Endothelial cell of umbilical vein (primary cell): ENCODE results near the gene UBE2I. TPM values are rescaled to one million over a fixed set of nuclear protein-coding genes. Genes with fewer than 3 reads are reported as not detected.

ENCODE experiments used
- Bru-seq: library from RNA; stranded (reverse); fragments of 400-500 nt; gene quantifications from one replicate; lab custom pipeline; 2021; lab: Mats Ljungman, UMichigan
- BruChase-seq, 2 experiments: library from RNA; stranded (reverse); fragments of 400-500 nt; gene quantifications; one replicate each; lab custom pipeline; 2021; lab: Mats Ljungman, UMichigan
- BruUV-seq: library from RNA; stranded (reverse); fragments of 400-500 nt; replicated peaks from 2 replicates; lab custom pipeline; 2021; lab: Mats Ljungman, UMichigan
- CTCF ChIA-PET: fragments of 300-600, 350-600 bp; sonication (Branson Sonifier 250); formaldehyde crosslinking; loops from one replicate; lab custom pipeline; 2021; ENCODE audit warnings: antibody characterized with exemption, inconsistent platforms; lab: Charles Lee
- POLR2A ChIA-PET: fragments of 300-600, 350-600 bp; sonication (Branson Sonifier 250); formaldehyde crosslinking; loops from one replicate; lab custom pipeline; 2021; ENCODE audit warnings: antibody characterized with exemption, inconsistent platforms; lab: Charles Lee
- DNase-seq: peaks from one replicate; pipeline ENCODE4 v3.0.0-alpha.2; 2011; ENCODE audit warnings: low read depth, low spot score
- FAIRE-seq: peaks from 2 replicates; lab custom pipeline; 2011; peaks lifted over from hg19 to GRCh38; lab: Jason Lieb, UNC
- H2AFZ ChIP-seq: 2 replicates; pipeline ENCODE4 v1.6.0; 2012; ENCODE audit warnings: low read depth, low read length, control low read depth, inconsistent platforms
- H3K27ac ChIP-seq: 2 replicates; pipeline ENCODE4 v1.5.1; 2011; ENCODE audit warnings: low read depth, mild to moderate bottlenecking, control low read depth, low read length, moderate library complexity; ENCODE audit not compliant: insufficient read depth
- H3K27me3 ChIP-seq, 2 experiments: 2 replicates each; pipeline versions ENCODE4 v1.6.0 to v1.6.1; 2011; ENCODE audit warnings: low read length in 2 of 2, mixed read lengths in 1 of 2; ENCODE audit not compliant: control insufficient read depth in 2 of 2, insufficient read depth in 2 of 2
- H3K36me3 ChIP-seq, 2 experiments: 2 replicates in 1 of 2; 3 replicates in 1 of 2; pipeline ENCODE4 v1.5.1; 2011; ENCODE audit warnings: low read length in 2 of 2, mild to moderate bottlenecking in 1 of 2, moderate library complexity in 1 of 2; ENCODE audit not compliant: control insufficient read depth in 2 of 2, insufficient read depth in 2 of 2; ENCODE audit errors: extremely low read depth in 1 of 2
- H3K4me1 ChIP-seq: 3 replicates; pipeline ENCODE4 v1.5.1; 2011; ENCODE audit warnings: mild to moderate bottlenecking, low read length; ENCODE audit not compliant: control insufficient read depth, insufficient read depth; ENCODE audit errors: extremely low read depth
- H3K4me2 ChIP-seq: 2 replicates; pipeline ENCODE4 v1.6.1; 2011; ENCODE audit warnings: low read length, control low read depth, mixed read lengths; ENCODE audit not compliant: insufficient read depth
- H3K4me3 ChIP-seq, 3 experiments: fragments of 200-600 bp in 1 of 3; sonication (generic), shearing (Covaris generic) in 1 of 3; replicated peaks in 1 of 3; 2 replicates each; pipeline ENCODE4 v1.5.1; 2011 to 2016; ENCODE audit warnings: control low read depth in 3 of 3, low read length in 3 of 3, mild to moderate bottlenecking in 2 of 3, inconsistent platforms in 1 of 3, low read depth in 1 of 3, moderate library complexity in 1 of 3; ENCODE audit not compliant: insufficient read depth in 1 of 3
- H3K79me2 ChIP-seq: 2 replicates; pipeline ENCODE4 v1.6.0; 2012; ENCODE audit warnings: low read length, inconsistent platforms; ENCODE audit not compliant: control insufficient read depth, insufficient read depth
- H3K9ac ChIP-seq: replicated peaks from 2 replicates; pipeline ENCODE3; 2011; ENCODE audit warnings: low read length, control low read depth; ENCODE audit not compliant: insufficient read depth; ENCODE audit errors: extremely low read depth
- H3K9me1 ChIP-seq: replicated peaks from 3 replicates; pipeline ENCODE4 v1.6.0; 2011; ENCODE audit warnings: mild to moderate bottlenecking, low read length; ENCODE audit not compliant: control insufficient read depth, insufficient read depth; ENCODE audit errors: extremely low read depth
- H3K9me3 ChIP-seq: replicated peaks from 2 replicates; pipeline ENCODE4 v1.5.1; 2012; ENCODE audit warnings: low read length, inconsistent platforms; ENCODE audit not compliant: control insufficient read depth, insufficient read depth
- H4K20me1 ChIP-seq: replicated peaks from 2 replicates; pipeline ENCODE3; 2011; ENCODE audit warnings: mild to moderate bottlenecking, low read length; ENCODE audit not compliant: control insufficient read depth, insufficient read depth; ENCODE audit errors: extremely low read depth
- GATA2 ChIP-seq: IDR thresholded peaks from 2 replicates; pipeline ENCODE4 v1.7.0; 2011; ENCODE audit warnings: low read depth, mild to moderate bottlenecking, moderate library complexity, mixed read lengths, low read length; ENCODE audit not compliant: insufficient read length, insufficient read depth
- JUN ChIP-seq: IDR thresholded peaks from 2 replicates; pipeline ENCODE4 v1.6.1; 2011; ENCODE audit warnings: borderline replicate concordance, low read depth; ENCODE audit not compliant: insufficient read length, insufficient read depth
- POLR2A ChIP-seq: IDR thresholded peaks from 2 replicates; pipeline ENCODE4 v1.6.1; 2012; ENCODE audit warnings: low read depth, mild to moderate bottlenecking, control low read depth, low read length
- POLR2AphosphoS5 ChIP-seq: IDR thresholded peaks from 2 replicates; pipeline ENCODE4 v1.6.1; 2012; ENCODE audit warnings: low read depth, mild to moderate bottlenecking, control low read depth, low read length, moderate library complexity; ENCODE audit not compliant: insufficient read depth
- dilution Hi-C: fragments of 300-500 bp; cut with MboI; formaldehyde crosslinking; loops from one replicate; pipeline ENCODE4 v1.15.0; 2019; ENCODE audit warnings: low sequenced_read_pairs; ENCODE audit not compliant: extremely low pct_ligation_motif_present
- intact Hi-C: fragments of 100-400 bp; cut with micrococcal nuclease; formaldehyde crosslinking; loops from one replicate; pipeline ENCODE4 v1.10.0; 2022
- long read RNA-seq: library from polyadenylated mRNA; stranded (forward); transcript quantifications from one replicate; pipeline ENCODE4 v2.0.0, GENCODE V29; 2021
- polyA minus RNA-seq, 3 experiments: library from RNA; depleted of rRNA, polyadenylated mRNA; stranded (reverse); fragments of >200 nt; gene quantifications; 1 replicate in 1 of 3; 2 replicates in 2 of 3; pipeline ENCODE4 v1.2.3, GENCODE V29; 2011
- polyA plus RNA-seq, 4 experiments: library from polyadenylated mRNA; depleted of rRNA in 3 of 4; stranded (reverse) in 3 of 4; unstranded in 1 of 4; fragments of >200 nt; gene quantifications; 2 replicates each; pipeline versions ENCODE4 v1.2.1 to v1.2.3, GENCODE V29; 2011 to 2012; ENCODE audit warnings: missing spikeins in 1 of 4
- total RNA-seq: library from RNA; stranded (reverse); gene quantifications from 2 replicates; pipeline ENCODE4 v1.2.3, GENCODE V29; 2021

Gene UBE2I
- total RNA-seq (230 and 233 TPM in 2 replicates), polyA plus RNA-seq (121 and 122 TPM in 2 replicates), polyA minus RNA-seq (70.3 and 73.6 TPM in 2 replicates), Bru-seq, nascent RNA (percentile 77 among the genes with signal in this experiment), BruChase-seq, experiment 1, labeled RNA remaining after a 6-hour chase (percentile 96 among the genes with signal in this experiment), BruChase-seq, experiment 2, labeled RNA remaining after a 2-hour chase (percentile 91 among the genes with signal in this experiment)
- polyA plus RNA-seq (2011; cell fraction: cytosol; rRNA removed), result 143 and 152 TPM in 2 replicates
- polyA plus RNA-seq (2011; cell fraction: nucleus; rRNA removed), result 216 and 241 TPM in 2 replicates
- polyA plus RNA-seq (2012), result 167 and 177 TPM in 2 replicates
- 64.5 TPM for polyA minus RNA-seq (2011; cell fraction: cytosol; rRNA and poly(A)+ RNA removed)
- 66.8 and 90.0 TPM in 2 replicates for polyA minus RNA-seq (2011; cell fraction: nucleus; rRNA and poly(A)+ RNA removed)
- long read RNA-seq, transcript UBE2I-203 (7 exons, 2,976 nt), result major isoform, 115 of 191 reads
- long read RNA-seq, transcript UBE2I-204 (8 exons, 3,109 nt), result minor isoform, 5 of 191 reads
- long read RNA-seq, partial matches to known transcripts, result 11 of 191 reads
- long read RNA-seq, other reads (novel, unspliced or antisense), result 52 of 191 reads

DNA sequence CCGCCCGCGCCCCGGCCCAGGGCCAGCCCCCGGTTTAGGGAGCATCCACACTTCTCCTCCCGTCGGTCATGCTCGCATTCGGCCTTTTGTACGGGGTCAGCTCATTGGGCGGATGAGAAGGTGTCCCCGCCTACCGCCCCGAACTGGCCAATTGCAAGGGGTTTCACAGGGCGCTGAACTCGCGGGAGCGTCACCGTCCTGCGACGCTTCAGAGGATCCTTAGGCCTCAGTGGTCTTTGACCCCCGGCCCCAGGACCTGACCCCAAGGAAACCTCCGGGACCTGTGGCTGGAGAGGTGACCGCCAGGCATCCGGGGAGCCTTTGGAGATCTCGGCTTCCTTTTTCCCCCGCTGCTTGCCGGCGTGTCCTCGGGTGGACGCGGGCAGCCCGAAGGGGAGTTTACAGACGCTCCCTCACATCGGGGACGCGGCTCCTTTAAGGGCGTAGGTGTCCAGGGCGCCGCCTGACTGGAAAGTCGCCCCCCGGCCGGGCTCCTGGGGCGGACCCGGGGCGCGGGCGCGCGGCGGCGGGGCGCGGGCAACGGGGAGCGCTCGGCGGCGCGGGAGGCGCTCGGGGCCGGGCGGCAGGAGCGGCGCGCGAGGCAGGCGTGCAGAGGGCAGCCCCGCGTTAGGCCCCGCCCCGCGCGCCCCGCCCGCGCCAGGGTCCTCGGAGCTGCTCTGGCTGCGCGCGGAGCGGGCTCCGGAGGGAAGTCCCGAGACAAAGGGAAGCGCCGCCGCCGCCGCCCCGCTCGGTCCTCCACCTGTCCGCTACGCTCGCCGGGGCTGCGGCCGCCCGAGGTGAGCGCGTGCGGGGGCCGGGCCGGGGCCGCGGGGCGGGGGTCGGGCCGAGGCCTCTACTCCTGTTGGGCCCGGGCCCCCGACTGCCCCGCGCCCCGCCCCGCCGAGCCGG, at the start of gene UBE2I:
UBE2I (plus strand) TSS at position 660 of the 909 bp plus-strand sequence. CDS start 4,395 bp downstream, outside the sequence.
- ChIA-PET CTCF (interaction anchor here (1.5 to 1.8 kb wide), 2 partner anchors 8 to 56 kb away, joined by 3 to 6 read pairs; no protein-coding TSS in a partner anchor), POLR2A (no interaction called here)
- peaks cover 14% of the 10 kb centered on the region for H3K4me1 ChIP-seq
- peaks cover 4% of the 10 kb centered on the region in 2 experiments for H3K36me3 ChIP-seq
- peaks cover 43% of the 10 kb centered on the region for H3K79me2 ChIP-seq
- H3K27me3 ChIP-seq, result no peaks in the 10 kb centered on the region
- H3K27ac ChIP-seq, result peak within 1 kb of the TSS; percentile 87
- DNase-seq (peak; percentile 99), FAIRE-seq (peak; percentile 97)
- no peak for TF ChIP-seq JUN
- no peak for TF ChIP-seq GATA2
- peak; percentile 57 for TF ChIP-seq POLR2A
- TF ChIP-seq POLR2AphosphoS5, result peak; percentile 55
- peak within 1 kb of the TSS; percentile 68 for H2AFZ ChIP-seq
- no TSS peak for BruUV-seq
- peak within 1 kb of the TSS; percentile 73 for H3K4me2 ChIP-seq
- peak within 1 kb of the TSS; percentile 93 for H3K9ac ChIP-seq
- no peaks in the 10 kb centered on the region for H3K9me1 ChIP-seq
- H3K9me3 ChIP-seq, result no peaks in the 10 kb centered on the region
- H4K20me1 ChIP-seq, result no peaks in the 10 kb centered on the region
- intact Hi-C loops, result loop anchor here (10.0 kb wide), 2 partner anchors 96 to 476 kb away; partner anchors contain the start of genes NUBP2 and SPSB3
- H3K4me3 ChIP-seq, result peak within 1 kb of the TSS; percentile 74 to 94 (median 87)
- dilution Hi-C loops, result no loop called here
